Stimulated activated CD4-positive, alpha-beta T cell treated with anti-CD3 and anti-CD28 coated beads, TNF-alpha, amount 100 ng/mL, for 48 hours (primary cell): ENCODE results near the gene TWIST2.

Experiments
- DNase-seq, 3 donors: peaks; one replicate each; pipeline ENCODE4 v3.0.0-alpha.2; 2020; ENCODE audit warnings: low read depth in 3 of 3

The TWIST2 gene

DNA sequence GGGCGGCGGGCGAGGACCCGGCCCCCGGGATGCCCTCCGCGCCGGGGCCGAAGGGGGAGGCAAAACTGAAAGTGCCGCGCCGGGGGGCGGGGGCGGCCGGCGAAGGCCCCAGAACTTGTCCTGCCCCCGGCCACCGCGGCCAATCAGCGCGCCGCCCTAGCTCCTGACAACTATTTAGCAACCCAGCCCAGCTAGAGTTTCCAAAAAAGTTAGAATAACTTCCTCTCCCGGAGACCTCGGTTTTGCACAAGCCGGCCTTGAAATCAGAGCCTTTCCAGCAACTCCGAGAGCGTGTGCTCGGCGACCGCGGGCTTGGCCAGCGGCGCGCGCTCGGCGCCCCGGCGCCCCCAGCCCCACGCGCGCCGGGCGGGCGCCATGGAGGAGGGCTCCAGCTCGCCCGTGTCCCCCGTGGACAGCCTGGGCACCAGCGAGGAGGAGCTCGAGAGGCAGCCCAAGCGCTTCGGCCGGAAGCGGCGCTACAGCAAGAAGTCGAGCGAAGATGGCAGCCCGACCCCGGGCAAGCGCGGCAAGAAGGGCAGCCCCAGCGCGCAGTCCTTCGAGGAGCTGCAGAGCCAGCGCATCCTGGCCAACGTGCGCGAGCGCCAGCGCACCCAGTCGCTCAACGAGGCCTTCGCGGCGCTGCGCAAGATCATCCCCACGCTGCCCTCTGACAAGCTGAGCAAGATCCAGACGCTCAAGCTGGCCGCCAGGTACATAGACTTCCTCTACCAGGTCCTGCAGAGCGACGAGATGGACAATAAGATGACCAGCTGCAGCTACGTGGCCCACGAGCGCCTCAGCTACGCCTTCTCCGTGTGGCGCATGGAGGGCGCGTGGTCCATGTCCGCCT, at the start of gene TWIST2:
Gene TWIST2 (plus strand): TSS at position 245 of the 850 bp plus-strand sequence. CDS start 131 bp downstream, at position 376.
- no peak for DNase-seq

DNA sequence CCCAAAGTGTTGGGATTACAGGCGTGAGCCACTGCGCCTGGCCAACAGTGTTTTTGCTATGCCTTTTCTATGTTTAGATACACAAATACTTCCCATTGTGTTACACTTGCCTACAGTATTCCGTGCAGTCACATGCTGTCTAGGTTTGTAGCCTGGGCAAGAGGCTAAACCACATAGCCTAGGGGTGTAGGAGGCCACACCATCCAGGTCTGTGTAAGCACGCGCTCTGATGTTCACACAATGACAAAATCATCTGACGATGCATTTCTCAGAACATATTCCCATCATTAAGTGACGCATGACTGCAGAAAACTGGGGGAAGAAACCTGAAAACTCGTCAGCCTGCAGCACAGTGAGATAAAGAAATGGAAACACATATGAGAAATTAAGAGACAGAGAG, 46.1 kb upstream of the TWIST2 start:
- DNase-seq = no peak

DNA sequence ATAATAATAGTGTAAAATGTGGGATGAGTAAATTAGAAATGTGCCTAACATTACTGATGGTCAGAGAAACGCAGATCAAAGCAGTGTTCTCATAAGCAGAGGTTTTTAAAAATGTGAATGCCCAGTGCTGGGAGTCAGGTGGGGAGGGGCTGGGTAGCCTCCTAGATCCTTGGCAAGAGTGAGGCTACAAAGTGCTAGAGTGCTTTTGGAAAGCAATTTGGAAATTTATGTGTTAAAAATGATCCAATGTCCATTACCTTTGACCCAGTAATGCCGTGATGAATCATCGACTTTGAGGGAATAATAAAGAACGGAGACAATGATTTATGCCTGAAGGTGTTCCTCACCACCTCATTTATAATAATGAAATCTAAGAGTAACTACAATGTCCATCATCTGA, 44.9 kb upstream of the TWIST2 start:
- no peak for DNase-seq

DNA sequence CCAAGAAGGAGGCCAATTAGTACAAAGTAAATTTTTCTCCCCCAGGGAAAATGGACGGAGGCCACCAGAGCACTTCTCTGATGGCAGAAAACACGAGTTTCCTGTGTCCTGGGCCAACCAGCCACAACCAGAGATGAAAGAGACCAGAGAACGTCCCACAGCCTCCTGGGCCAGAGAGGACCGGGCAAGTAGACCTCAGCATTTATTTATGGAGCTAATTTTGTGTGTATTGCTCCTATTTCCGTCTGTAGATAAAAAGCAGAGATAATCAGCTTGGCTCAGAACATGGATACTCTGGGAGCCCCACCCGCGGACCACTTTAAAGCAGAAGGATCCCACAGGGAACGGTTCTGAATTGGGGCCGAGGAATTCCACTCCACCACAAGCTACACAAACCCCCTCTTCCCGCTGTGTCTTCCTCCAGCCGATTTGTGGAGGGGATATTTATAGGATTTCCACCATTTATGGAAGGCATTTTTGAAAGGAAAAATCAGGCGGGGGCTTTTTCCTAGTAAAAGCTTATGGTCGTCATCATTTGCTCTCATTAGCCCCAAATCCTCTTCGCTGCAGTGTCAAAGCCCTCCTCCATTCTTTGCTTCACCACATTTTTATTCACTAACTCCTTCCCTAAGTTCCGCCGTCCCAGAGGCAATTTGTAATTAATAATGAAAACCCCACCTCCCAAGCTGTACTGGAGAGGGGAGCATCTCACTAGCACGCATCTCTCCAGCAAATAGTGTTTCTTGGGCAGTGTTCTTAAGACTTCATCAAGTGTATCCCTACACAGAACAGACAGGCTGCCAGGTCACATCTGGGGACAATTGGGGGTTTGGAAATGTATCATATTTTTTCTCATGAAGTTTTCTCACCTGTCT, 43.7 kb upstream of the TWIST2 start:
- no peak for DNase-seq

DNA sequence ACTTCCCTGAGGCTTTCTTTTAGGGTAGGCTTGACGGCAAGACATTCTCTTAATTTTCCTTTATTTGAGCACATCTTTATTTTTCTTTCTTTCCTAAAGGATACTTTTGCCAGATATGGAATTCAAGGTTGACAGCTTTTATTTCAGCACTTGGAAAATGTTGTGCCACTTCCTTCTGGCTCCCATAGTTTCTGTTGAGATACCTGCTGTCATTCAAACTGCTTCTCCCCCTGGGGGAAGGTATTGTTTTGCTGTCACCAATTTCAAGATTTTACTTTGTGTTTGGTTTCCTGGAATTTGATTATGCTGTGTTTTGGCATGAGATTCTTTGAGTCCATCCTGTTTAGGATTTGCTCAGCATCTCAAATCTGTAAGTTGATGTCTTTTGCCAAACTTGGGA, 39.1 kb upstream of the TWIST2 start:
- no peak for DNase-seq

DNA sequence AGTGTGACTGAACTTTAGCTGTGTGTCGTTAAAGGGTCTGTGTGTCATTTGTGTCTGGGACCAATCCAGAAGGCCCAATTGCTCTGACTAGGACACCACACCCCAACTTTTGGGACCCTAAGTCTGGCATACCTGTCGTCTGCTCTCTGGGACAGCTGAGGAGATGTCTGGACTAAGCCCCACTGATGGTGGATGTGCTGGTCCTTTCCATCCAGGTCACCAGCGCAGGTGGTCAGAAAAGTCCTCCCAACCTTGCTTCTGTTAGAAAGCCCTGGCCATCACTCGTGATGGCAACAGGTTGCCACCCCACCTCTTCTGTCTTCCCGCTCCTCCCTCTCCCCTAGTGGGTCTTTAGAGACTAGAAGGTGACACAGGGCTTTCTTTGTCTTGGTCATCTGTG, 37.6 kb upstream of the TWIST2 start:
- DNase-seq = no peak

DNA sequence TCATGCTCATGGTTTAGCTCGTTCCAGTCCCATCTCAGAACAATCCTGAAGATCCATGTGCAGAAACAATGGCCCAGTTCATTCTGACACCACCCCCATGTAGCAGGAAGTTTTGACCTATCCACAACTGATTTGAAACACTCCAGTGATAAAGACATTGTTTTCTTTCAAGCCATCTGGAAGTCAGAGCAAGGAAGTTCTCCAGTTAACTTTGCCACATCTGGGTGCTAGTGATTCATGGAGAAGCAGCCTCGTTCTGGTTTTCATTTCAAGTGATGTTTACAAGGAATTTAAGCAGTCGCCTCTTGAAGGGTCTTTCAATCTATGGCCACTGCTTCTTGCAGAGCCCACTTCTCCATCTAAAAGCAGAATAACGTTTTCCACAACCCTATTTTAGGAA, 36.6 kb upstream of the TWIST2 start:
- no peak for DNase-seq

DNA sequence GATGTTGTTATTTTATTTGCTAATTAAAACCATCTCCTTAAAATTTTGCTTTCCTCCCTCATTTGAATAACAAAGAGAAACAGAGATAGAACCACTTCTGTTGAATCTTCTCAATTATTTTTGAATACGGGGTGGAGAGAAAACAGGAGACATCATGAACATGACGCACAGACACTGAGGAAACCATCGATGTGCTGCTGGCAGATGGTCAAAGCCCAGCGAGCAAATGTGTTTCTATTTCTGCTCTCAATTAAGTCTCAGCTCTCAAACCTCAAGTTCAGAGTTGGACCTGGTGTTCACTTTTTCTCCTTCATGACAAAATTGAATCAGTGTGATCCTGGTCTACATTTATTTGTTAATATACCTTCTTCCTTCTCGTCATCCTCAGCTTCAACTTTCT, 36.1 kb upstream of the TWIST2 start:
- no peak for DNase-seq

DNA sequence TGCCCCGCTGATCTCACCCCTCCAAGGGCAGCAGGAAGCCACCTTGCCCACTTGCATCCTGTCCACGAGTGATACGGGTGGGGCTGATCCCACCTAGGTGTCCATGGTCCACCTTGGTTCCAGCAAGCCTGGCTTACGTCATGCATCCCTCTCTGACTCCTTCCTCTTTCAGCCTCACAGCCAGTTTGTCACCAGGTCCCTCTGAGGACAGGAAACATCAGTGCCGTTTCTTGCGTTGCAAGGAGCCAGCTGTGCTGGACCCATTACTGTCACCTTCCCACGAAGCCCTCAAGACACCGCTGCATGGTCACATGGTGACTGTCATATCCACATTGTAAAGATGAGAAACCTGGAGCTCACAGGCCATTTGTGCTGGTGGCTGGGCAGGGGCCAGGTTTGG, 34.8 kb upstream of the TWIST2 start:
- no peak for DNase-seq

DNA sequence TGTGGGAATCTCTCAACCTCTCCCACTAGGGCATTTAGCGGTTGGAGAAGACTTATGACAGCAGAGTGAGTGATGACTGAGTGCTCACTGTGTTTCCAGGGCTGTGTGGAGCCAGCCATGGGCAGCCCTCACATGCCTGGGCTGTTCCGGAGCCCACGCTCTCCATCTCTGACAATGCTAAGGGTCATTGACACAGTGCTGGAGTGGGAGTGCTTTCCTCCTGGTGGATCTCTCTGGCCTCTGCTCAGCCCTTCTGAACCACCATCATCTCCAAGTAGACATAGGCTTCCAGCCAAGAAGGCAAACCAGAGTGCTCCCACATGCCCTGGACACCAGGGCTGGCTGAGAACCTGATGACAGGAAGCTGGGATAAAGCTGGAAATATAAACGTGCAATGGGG, 33.1 kb upstream of the TWIST2 start:
- DNase-seq = no peak

DNA sequence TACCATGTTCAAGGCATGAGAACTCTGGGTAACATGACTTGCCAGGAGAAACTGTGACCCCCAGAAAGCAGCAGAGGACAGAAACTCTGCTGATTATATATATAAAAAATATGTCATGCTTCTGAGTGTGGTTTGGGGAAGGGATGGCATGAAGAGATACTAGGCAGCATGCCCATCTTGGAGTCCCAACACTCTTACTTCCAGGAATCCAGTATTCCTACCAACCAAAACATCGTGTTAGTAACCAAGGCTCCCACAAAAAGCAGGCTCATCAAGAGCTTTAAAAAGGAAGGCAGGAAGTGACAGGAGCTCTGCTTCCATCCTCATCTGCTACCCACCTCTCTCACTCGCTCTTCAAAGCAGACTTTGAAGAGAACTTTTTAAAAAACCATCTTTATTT, 31.6 kb upstream of the TWIST2 start:
- no peak for DNase-seq

DNA sequence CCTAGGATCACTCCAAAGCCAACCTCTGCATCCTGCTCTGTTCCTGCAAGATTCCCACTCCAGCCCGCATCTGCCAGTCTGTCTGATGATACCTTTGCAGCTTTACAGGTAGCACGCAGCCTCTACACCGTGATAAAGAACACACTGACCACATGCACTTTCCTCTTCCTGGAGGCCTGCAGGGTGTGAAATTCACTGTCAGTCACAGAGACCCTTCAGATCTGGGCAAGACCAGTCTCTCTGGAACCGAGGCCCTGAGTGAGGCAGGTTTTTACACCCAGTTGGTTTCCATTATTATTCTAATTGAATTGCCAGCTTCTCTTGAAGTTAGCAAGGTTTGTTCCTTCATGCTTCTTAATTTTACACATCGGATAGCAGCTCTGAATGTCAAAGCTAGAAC, 30.5 kb upstream of the TWIST2 start:
- DNase-seq = no peak

DNA sequence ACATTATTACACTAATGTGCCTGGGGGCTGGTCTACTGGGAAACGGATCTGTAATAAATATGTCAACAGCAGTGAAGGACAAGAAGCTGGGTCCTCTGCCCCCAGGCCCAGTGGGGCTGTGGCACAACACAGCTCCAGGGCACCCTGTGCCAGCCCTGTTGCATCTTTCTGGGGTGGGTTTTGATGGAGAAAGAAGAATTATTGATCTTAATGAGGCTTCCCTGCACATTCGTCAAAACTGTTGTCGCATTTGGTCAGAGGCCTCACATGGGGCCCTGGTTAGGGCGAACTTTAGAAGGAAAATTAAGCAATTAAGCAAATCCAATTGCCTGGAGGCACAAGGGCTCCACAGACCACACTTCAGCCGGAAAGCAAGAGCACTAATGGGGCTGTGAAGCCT, 30.0 kb upstream of the TWIST2 start:
- no peak for DNase-seq

DNA sequence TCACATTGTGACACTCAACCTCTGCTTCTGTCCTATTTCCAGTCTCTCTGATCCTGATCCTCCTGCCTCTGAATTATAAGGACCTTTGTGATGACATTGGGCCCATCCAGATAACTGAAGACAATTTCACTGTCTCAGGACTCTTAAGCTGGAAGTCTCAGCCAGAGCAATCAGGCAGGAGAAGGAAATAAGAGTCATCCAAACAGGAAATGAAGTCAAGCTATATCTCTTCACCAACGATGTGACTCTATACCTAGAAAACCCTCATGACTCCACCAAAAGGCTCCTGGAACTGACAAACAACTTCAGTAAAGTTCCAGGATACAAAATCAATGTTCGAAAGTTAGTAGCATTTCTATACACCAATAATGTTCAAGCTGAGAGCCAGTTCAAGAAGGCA, 29.3 kb upstream of the TWIST2 start:
- DNase-seq = no peak

DNA sequence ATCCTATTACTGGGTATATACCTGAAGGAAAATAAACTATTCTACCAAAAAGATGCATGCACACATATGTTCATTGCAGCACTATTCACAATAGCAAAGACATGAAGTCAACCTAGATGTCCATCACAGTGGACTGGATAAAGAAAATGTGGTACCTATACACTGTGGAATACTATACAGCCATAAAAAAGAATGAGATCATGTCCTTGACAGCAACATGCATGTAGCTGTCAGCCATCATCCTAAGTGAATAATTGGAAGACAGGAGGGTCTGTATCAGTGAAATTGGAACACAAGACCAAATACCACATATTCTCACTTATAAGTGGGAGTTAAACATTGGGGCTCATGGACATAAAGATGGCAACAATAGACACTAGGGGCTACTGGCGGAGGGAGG, 27.7 kb upstream of the TWIST2 start:
- no peak for DNase-seq

DNA sequence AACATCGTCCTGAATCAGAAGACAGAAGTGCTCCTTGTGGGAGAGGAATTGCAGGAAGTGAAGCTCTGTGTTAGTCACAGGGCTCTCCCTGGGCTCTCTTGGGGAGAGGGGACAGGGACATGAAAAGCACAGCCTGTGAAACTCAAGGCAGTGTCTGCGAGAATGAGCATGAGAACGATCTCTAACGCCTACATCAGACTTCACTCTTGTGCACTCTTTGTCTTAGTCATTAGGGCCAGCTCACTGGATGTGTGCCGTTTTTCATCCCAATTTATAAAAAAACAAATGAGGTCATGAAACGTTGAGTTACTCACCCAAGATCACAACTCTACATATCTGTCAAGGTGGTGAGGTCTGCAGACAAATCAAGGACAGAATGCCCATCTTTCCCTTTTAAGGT, 27.0 kb upstream of the TWIST2 start:
- no peak for DNase-seq

DNA sequence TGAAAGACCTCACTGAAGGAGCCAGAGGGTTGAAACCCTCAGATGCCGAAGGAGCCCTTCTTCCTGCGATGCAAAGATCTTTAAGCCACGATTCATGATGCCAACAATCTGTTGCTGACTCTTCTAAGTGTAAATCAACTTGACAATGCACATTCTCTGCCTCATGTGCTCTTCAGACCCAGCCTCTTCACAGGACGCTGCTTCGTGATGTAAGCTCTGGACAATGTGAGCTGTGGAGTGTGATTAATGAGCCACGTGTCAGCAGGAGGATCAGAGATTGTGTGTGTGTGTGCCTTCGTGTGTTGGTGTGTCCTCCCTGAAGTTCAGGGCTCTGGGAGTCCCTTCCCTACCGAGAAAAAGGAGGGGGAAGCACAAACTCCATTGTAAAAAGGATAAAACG, 26.5 kb upstream of the TWIST2 start:
- no peak for DNase-seq

DNA sequence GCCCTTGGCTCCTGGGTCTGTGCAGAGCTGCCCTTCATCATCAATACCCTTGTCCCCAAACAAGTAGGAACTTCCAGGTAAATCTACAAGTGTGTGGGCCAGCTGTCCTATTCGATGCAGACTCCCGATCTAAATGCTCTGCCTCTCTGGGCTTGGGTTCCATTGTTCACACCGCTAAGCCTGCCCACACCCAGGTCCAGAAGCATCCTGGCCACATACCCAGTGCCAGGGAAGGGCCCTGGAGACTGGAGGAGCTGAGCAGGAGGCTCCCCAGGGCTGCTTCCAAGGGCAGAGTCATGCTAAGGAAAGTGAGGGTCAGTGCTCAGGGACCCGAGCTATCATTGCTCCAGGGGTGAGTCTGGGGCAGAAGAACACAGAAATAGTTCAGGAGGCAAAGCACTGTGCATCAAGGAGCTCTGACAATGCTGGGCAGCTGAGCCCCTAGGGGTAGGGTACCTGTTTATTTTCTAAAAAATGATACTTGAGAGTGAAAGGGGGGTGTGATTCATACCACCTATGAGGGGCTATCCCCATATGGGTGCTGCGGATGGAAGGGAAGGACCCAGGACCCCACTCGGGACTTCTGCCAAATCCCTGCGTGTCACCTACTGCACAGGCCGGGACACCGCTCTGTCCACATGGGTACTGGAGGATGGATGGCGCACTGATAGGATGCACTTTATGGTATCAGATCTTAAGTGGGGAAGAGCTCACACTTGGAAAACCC, 25.8 kb upstream of the TWIST2 start:
- DNase-seq = no peak

DNA sequence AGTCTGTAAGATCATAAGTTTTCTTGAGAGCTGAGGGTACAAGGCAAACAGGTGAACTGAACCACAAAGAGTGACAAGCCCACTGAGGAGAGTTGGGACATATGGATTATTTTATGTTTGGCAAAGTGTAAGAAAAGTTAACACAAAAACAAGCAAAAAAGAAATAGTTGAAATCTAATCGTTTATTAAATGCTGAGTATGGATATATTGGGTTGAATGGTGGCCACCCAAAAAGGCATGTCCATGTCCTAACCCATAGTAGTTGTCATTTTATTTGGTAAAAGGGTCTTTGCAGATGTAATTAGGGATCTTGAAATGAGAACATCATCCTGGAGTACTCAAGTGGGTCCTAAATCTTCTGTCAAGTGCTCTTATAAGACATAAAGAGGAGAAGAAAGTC, 24.9 kb upstream of the TWIST2 start:
- DNase-seq = no peak

DNA sequence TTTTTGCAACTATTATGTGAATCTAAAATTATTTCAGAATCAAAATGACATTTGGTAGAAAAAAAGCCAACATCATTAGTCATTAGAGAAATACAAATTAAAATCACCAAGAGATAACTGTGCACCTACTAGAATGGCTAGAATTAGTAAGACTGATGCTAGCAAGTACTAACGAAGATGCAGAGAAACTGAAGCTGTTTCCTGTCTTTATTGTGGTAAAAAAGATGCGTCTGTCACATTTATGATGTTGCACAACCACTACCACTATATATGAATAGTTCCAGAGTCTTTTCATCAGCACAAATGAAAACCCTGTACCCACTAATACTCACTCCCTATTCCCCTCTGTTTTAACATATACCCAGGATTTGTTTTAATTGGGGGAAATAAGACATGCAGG, 16.7 kb upstream of the TWIST2 start:
- DNase-seq = no peak

DNA sequence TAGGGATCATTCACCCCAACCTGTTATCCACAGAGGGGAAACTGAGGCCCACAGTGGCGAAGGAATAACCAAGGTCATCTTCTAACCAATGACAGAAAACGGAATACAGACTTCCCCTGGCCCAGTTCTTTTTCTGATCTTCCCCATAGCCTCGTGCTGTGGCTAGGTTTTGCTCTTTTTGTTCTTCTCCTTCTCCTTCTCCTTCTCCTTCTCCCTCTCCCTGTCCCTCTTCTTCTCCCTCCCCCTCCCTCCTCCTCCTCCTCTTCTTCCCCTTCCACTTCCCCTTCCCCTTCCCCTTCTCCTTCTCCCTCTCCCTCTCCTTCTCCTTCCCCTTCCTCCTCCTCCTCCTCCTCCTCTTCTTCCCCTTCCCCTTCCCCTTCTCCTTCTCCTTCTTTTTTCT, 12.9 kb upstream of the TWIST2 start:
- no peak for DNase-seq

DNA sequence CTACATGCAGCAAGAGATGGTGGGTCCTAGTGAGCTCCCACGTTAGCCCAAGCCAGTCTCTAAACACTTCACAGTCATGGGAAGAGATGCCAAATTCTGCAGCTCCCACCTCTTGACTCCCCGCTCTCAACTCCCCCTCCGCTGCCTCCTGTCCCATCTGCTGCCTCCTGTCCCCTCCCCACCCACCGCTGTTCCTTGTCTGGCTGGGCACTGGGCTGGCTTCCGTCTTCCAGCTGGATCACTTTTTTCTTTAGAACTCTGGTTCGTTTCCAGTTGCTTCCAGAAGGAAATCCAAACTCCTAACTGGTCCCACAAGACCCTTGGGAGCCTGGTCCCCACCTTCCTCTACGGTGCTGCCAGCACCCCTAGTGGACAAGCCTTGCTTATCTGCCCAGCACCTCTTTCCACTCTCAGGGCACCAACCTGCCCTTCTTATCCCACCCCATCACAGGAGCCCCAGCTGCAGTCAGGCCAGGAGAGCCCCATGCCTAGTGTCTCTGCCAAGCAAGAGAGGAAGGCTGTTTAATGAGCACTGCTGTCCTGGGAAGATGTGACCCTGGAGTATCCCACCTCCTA, 12.1 kb upstream of the TWIST2 start:
- DNase-seq = no peak
